WTC11 (cell line): ENCODE measurements around the gene GID8. TPM values are rescaled to one million over a fixed set of nuclear protein-coding genes. Genes with fewer than 3 reads are reported as not detected.

ENCODE experiments used
- ATAC-seq: fragments of 200-7000 bp; cut with Tn5 transposase; 2 replicates; pipeline ENCODE4 v1.10.0; 2021; ENCODE audit warnings: mild to moderate bottlenecking, moderate library complexity
- CTCF ChIA-PET: fragments of 300-600 bp; sonication (Branson Sonifier 250); formaldehyde crosslinking; loops from one replicate; lab custom pipeline; 2021; ENCODE audit warnings: antibody characterized with exemption; lab: Charles Lee
- POLR2A ChIA-PET: fragments of 350-600 bp; sonication (Branson Sonifier 250); formaldehyde crosslinking; loops from one replicate; lab custom pipeline; 2021; ENCODE audit warnings: antibody characterized with exemption; lab: Charles Lee
- DNase-seq: peaks from one replicate; pipeline ENCODE4 v3.0.0; 2021; ENCODE audit warnings: low spot score
- H3K27ac Mint-ChIP-seq: 2 replicates; pipeline ENCODE4 v1.8.0; 2021; ENCODE audit warnings: mixed read lengths
- H3K27me3 Mint-ChIP-seq: 2 replicates; pipeline ENCODE4 v1.8.0; 2021; ENCODE audit warnings: low read depth, mild to moderate bottlenecking, moderate library complexity, mixed read lengths
- H3K36me3 Mint-ChIP-seq: 2 replicates; pipeline ENCODE4 v1.8.0; 2021; ENCODE audit warnings: mixed read lengths
- H3K4me1 Mint-ChIP-seq: 2 replicates; pipeline ENCODE4 v1.8.0; 2022; ENCODE audit warnings: mixed read lengths
- H3K4me3 Mint-ChIP-seq: 2 replicates; pipeline ENCODE4 v1.8.0; 2021; ENCODE audit warnings: mild to moderate bottlenecking, moderate library complexity, mixed read lengths
- H3K9me3 Mint-ChIP-seq: 2 replicates; pipeline ENCODE4 v1.8.0; 2021; ENCODE audit warnings: mixed read lengths
- ATF3 ChIP-seq: sonication (generic); formaldehyde crosslinking; conservative IDR thresholded peaks from 2 replicates; pipeline ENCODE4 v1.8.1; 2022; ENCODE audit warnings: mild to moderate bottlenecking, missing genetic modification reagents
- CREB1 ChIP-seq: sonication (generic); formaldehyde crosslinking; IDR thresholded peaks from 2 replicates; pipeline ENCODE4 v1.8.0; 2023; ENCODE audit warnings: mild to moderate bottlenecking, missing genetic modification reagents
- E2F5 ChIP-seq: sonication (generic); formaldehyde crosslinking; IDR thresholded peaks from 2 replicates; pipeline ENCODE4 v1.8.1; 2022; ENCODE audit warnings: mild to moderate bottlenecking, moderate library complexity, missing genetic modification reagents
- EMX1 ChIP-seq: fragments of 250-450 bp; sonication (Bioruptor Pico); IDR thresholded peaks from 2 replicates; pipeline ENCODE4 v1.8.0; 2021; ENCODE audit warnings: mild to moderate bottlenecking
- ESRRA ChIP-seq: sonication (generic); formaldehyde crosslinking; IDR thresholded peaks from 2 replicates; pipeline ENCODE4 v1.8.1; 2022; ENCODE audit warnings: mild to moderate bottlenecking, missing genetic modification reagents, borderline replicate concordance
- FOXK1 ChIP-seq: sonication (generic); formaldehyde crosslinking; IDR thresholded peaks from 2 replicates; pipeline ENCODE4 v1.8.0; 2022; ENCODE audit warnings: mild to moderate bottlenecking, moderate library complexity, missing genetic modification reagents
- GTF2I ChIP-seq: fragments of 250-450 bp; sonication (Bioruptor Pico); conservative IDR thresholded peaks from 2 replicates; pipeline ENCODE4 v1.4.0; 2021; ENCODE audit warnings: mild to moderate bottlenecking
- HMGA2 ChIP-seq: fragments of 250-450 bp; sonication (Bioruptor Pico); IDR thresholded peaks from 2 replicates; pipeline ENCODE4 v1.4.0; 2021; ENCODE audit warnings: mild to moderate bottlenecking, moderate library complexity
- IRF1 ChIP-seq: sonication (generic); formaldehyde crosslinking; IDR thresholded peaks from 2 replicates; pipeline ENCODE4 v1.8.0; 2023; ENCODE audit warnings: missing genetic modification reagents
- MAX ChIP-seq: sonication (generic); formaldehyde crosslinking; IDR thresholded peaks from 2 replicates; pipeline ENCODE4 v1.8.0; 2022; ENCODE audit warnings: mild to moderate bottlenecking, missing genetic modification reagents
- MYBL2 ChIP-seq: sonication (generic); formaldehyde crosslinking; IDR thresholded peaks from 2 replicates; pipeline ENCODE4 v1.8.1; 2023; ENCODE audit warnings: mild to moderate bottlenecking, moderate library complexity, missing genetic modification reagents
- NFATC4 ChIP-seq: fragments of 250-450 bp; sonication (Bioruptor Pico); IDR thresholded peaks from 2 replicates; pipeline ENCODE4 v1.9.0; 2021; ENCODE audit warnings: mild to moderate bottlenecking
- NR2C2 ChIP-seq: sonication (generic); formaldehyde crosslinking; IDR thresholded peaks from 2 replicates; pipeline ENCODE4 v1.8.0; 2022; ENCODE audit warnings: mild to moderate bottlenecking, missing genetic modification reagents
- OVOL2 ChIP-seq: fragments of 250-450 bp; sonication (Bioruptor Pico); IDR thresholded peaks from 2 replicates; pipeline ENCODE4 v1.9.0; 2021; ENCODE audit warnings: mild to moderate bottlenecking, borderline replicate concordance
- PRRX2 ChIP-seq: fragments of 250-450 bp; sonication (Bioruptor Pico); IDR thresholded peaks from 2 replicates; pipeline ENCODE4 v1.8.0; 2021; ENCODE audit warnings: mild to moderate bottlenecking
- SP1 ChIP-seq: sonication (generic); formaldehyde crosslinking; conservative IDR thresholded peaks from 2 replicates; pipeline ENCODE4 v1.8.1; 2022; ENCODE audit warnings: missing genetic modification reagents
- ZNF121 ChIP-seq: sonication (generic); formaldehyde crosslinking; IDR thresholded peaks from 2 replicates; pipeline ENCODE4 v1.8.0; 2023; ENCODE audit warnings: missing genetic modification reagents
- ZNF232 ChIP-seq: sonication (generic); formaldehyde crosslinking; IDR thresholded peaks from 2 replicates; pipeline ENCODE4 v1.8.0; 2022; ENCODE audit warnings: mild to moderate bottlenecking, missing genetic modification reagents
- ZNF423 ChIP-seq: fragments of 250-450 bp; sonication (Bioruptor Pico); IDR thresholded peaks from 2 replicates; pipeline ENCODE4 v2.1.2; 2022; ENCODE audit warnings: mild to moderate bottlenecking, moderate library complexity
- ZNF425 ChIP-seq: fragments of 250-450 bp; sonication (Bioruptor Pico); conservative IDR thresholded peaks from 2 replicates; pipeline ENCODE4 v1.9.0; 2021; ENCODE audit warnings: mild to moderate bottlenecking
- ZNF671 ChIP-seq: fragments of 250-450 bp; sonication (Bioruptor Pico); IDR thresholded peaks from 2 replicates; pipeline ENCODE4 v1.8.0; 2021; ENCODE audit warnings: mild to moderate bottlenecking
- total RNA-seq: library from RNA; stranded (reverse); gene quantifications from 3 replicates; pipeline ENCODE4 v1.2.3, GENCODE V29; 2021

Gene GID8
- total RNA-seq, 1 experiment from 2014 or later, result 70.2 TPM

GRCh38 chr20:62898970-62899632 lies 38.8 kb upstream of the GID8 start:
- TF ChIP-seq IRF1 (CRISPR knock-in tag) (no peak), NFATC4 (no peak), ZNF423 (CRISPR knock-in tag) (no peak), ZNF425 (CRISPR knock-in tag) (no peak), EMX1 (CRISPR knock-in tag) (no peak), MYBL2 (CRISPR knock-in tag) (no peak), GTF2I (CRISPR knock-in tag) (no peak), ATF3 (CRISPR knock-in tag) (no peak), ZNF121 (CRISPR knock-in tag) (no peak), HMGA2 (CRISPR knock-in tag) (no peak), NR2C2 (no peak), MAX (CRISPR knock-in tag) (no peak), OVOL2 (CRISPR knock-in tag) (no peak), ZNF232 (CRISPR knock-in tag) (no peak), CREB1 (CRISPR knock-in tag) (no peak), FOXK1 (CRISPR knock-in tag) (no peak), ESRRA (CRISPR knock-in tag) (no peak), E2F5 (CRISPR knock-in tag) (no peak), SP1 (CRISPR knock-in tag) (no peak)
- no peak for DNase-seq
- CTCF ChIA-PET, result interaction anchor here (1.0 to 2.0 kb wide), 4 partner anchors 8 to 110 kb away, joined by 3 to 5 read pairs (median 4); no protein-coding TSS in a partner anchor
- Mint-ChIP-seq H3K4me1 (peaks cover 44% of the 10 kb centered on the region), H3K4me3 (no peak overlapping the region), H3K36me3 (peaks cover 55% of the 10 kb centered on the region), H3K27ac (peak overlapping the region; percentile 73), H3K27me3 (no peaks in the 10 kb centered on the region), H3K9me3 (no peaks in the 10 kb centered on the region)
- ATAC-seq, result no peak
- POLR2A ChIA-PET, result no interaction called here

GRCh38 chr20:62899633-62900051 lies 38.3 kb upstream of the GID8 start:
- no peaks in the 10 kb centered on the region for H3K9me3 Mint-ChIP-seq
- no peaks in the 10 kb centered on the region for H3K27me3 Mint-ChIP-seq
- DNase-seq (no peak), ATAC-seq (0 out of 2 replicates have a peak, but pooled peaks have one; percentile 7)
- peak overlapping the region; percentile 96 for H3K27ac Mint-ChIP-seq
- TF ChIP-seq PRRX2 (CRISPR knock-in tag) (0 out of 2 replicates have a peak, but pooled peaks have one; percentile 37), ZNF671 (CRISPR knock-in tag) (no peak)
- CTCF ChIA-PET, result interaction anchor here (0.6 to 2.2 kb wide), 8 partner anchors 9 to 331 kb away, joined by 3 to 11 read pairs (median 4); partner anchors contain the start of gene BHLHE23
- peaks cover 44% of the 10 kb centered on the region for H3K4me1 Mint-ChIP-seq
- peaks cover 55% of the 10 kb centered on the region for H3K36me3 Mint-ChIP-seq
- H3K4me3 Mint-ChIP-seq, result peak overlapping the region; percentile 52; the same call in 1 of the 2 replicates
- POLR2A ChIA-PET, result no interaction called here
